HUES64 (cell line): Measurements from ENCODE around the gene HBS1L.

ENCODE experiments used
- H3K27ac ChIP-seq: 2 replicates; pipeline ENCODE4 v1.7.0; 2013; ENCODE audit warnings: low read depth, low read length, inconsistent platforms
- H3K27me3 ChIP-seq: 2 replicates; pipeline ENCODE4 v1.6.1; 2013; ENCODE audit warnings: mild to moderate bottlenecking, low read length; ENCODE audit not compliant: insufficient read depth
- H3K36me3 ChIP-seq: 2 replicates; pipeline ENCODE4 v1.6.1; 2013; ENCODE audit warnings: mild to moderate bottlenecking, low read length; ENCODE audit not compliant: insufficient read depth
- H3K4me1 ChIP-seq: 2 replicates; pipeline ENCODE4 v1.6.1; 2013; ENCODE audit warnings: mild to moderate bottlenecking, low read length, moderate library complexity; ENCODE audit not compliant: insufficient read depth
- H3K4me3 ChIP-seq: 2 replicates; pipeline ENCODE4 v1.5.1; 2013; ENCODE audit warnings: mild to moderate bottlenecking, low read length, moderate library complexity
- H3K9ac ChIP-seq: 2 replicates; pipeline ENCODE4 v1.6.1; 2013; ENCODE audit warnings: mild to moderate bottlenecking, low read depth, low read length
- H3K9me3 ChIP-seq: 2 replicates; pipeline ENCODE4 v1.6.1; 2013; ENCODE audit warnings: low read depth, low read length; ENCODE audit not compliant: insufficient read depth
- WGBS: fragments of 150-250, 120-280 bp; methylation state at CpG from one replicate; pipeline ENCODE4 v1.1.7; 2013; ENCODE audit warnings: missing lambda C conversion rate; 5-methylcytosine and 5-hydroxymethylcytosine counted together

Gene HBS1L

DNA sequence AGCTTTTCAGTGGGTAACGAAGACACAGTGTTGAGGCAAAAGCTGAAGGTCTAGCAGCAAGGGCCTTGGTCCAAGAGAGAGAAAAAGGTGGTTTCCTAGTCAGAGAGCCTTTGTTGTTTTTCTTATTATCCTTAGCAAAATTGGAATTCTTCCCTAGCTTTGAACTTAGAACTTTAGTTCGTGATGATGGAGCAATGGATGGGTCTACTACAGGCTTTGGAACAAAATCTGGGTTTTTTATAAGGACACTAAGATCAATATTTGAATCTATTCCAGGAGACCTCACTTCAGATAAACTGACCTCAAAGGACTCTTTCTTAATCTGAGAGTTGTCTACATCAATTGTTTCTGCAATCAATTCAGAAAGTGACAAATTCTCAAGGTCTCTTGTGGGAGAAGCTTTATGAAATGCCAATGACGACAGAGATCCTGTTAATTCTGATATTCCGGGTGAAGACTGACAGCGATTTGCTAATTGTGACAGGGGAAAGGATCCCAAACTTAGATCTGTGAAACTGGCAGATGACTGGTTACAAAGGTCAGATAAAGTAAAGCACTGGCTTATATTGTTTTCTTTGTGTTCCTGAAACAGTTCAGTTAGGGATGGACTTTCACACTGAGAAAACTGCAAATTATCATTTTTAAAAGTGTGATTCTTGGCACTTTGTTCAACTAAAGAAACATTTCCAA, 17.7 kb downstream of the HBS1L start:
- H3K9me3 ChIP-seq, result no peaks in the 10 kb centered on the region
- H3K9ac ChIP-seq, result no peak overlapping the region
- H3K27ac ChIP-seq, result no peak overlapping the region
- H3K27me3 ChIP-seq, result no peaks in the 10 kb centered on the region
- peaks cover 69% of the 10 kb centered on the region for H3K36me3 ChIP-seq
- 95% methylated on average over 5 of the region's 5 CpGs for WGBS
- H3K4me1 ChIP-seq, result no peaks in the 10 kb centered on the region
- H3K4me3 ChIP-seq, result no peak overlapping the region

- Histone ChIP-seq H3K36me3 (peaks cover 64% of the 10 kb centered on the region), H3K4me3 (no peak overlapping the region), H3K27ac (no peak overlapping the region), H3K9me3 (no peaks in the 10 kb centered on the region), H3K27me3 (no peaks in the 10 kb centered on the region), H3K9ac (no peak overlapping the region), H3K4me1 (no peaks in the 10 kb centered on the region)
- 97% methylated on average over 3 of the region's 3 CpGs for WGBS
Measured at GRCh38 chr6:135033238-135033637, 21.4 kb downstream of the HBS1L start.

- Histone ChIP-seq H3K9ac (no peak overlapping the region), H3K27ac (no peak overlapping the region), H3K27me3 (no peaks in the 10 kb centered on the region), H3K9me3 (no peaks in the 10 kb centered on the region), H3K36me3 (peaks cover 40% of the 10 kb centered on the region), H3K4me3 (no peak overlapping the region), H3K4me1 (peaks cover 10% of the 10 kb centered on the region)
- WGBS, result 94% methylated on average over 5 of the region's 5 CpGs
Measured at GRCh38 chr6:135030532-135031178, 24.0 kb downstream of the HBS1L start.

DNA sequence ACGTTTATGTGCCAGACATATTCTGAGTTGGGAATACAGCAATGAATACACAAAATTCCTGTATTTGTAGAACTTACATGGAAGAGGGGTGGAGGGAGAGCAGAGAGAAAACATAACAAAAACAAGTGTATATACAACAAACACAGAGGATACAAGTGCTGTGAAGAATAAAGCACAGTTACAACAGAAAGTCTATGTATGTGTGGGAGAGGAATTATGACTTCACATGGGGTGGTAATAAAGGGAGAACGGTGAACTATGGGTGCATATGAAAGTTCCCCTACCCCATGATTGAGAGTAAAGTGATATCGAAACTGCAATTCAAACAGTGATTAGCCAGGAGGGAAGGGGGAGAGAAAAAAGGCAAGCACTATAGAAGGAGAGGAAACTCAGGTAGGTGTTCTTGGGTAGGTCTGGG, 24.6 kb downstream of the HBS1L start:
- H3K27ac ChIP-seq, result no peak overlapping the region
- no peaks in the 10 kb centered on the region for H3K27me3 ChIP-seq
- H3K4me1 ChIP-seq, result peaks cover 16% of the 10 kb centered on the region
- 94% methylated on average over 3 of the region's 3 CpGs for WGBS
- H3K9ac ChIP-seq, result no peak overlapping the region
- no peak overlapping the region for H3K4me3 ChIP-seq
- peaks cover 40% of the 10 kb centered on the region for H3K36me3 ChIP-seq
- H3K9me3 ChIP-seq, result no peaks in the 10 kb centered on the region

DNA sequence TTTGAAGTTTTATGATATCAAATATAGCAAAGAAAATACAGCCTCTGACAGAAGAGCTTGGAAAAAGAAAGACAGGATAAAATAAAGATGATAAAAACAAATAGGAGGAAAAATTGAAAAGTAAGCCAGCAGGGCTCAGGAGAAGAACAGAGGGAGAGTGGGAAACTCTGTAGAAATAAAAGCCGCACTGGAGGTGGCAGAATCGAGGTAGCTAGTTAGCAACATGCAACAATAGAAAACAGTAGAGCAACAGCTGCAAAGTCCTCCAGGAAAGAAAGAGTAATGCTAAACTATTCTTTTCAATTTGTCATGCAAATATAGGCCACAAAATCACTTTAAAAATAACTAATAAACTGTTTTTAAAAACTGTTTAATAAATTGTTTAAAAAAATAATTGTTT, 28.8 kb downstream of the HBS1L start:
- no peak overlapping the region for H3K4me3 ChIP-seq
- 59% methylated on average over 2 of the region's 2 CpGs for WGBS
- H3K9ac ChIP-seq, result no peak overlapping the region
- peaks cover 12% of the 10 kb centered on the region for H3K36me3 ChIP-seq
- H3K4me1 ChIP-seq, result peaks cover 27% of the 10 kb centered on the region
- H3K9me3 ChIP-seq, result no peaks in the 10 kb centered on the region
- H3K27me3 ChIP-seq, result no peaks in the 10 kb centered on the region
- H3K27ac ChIP-seq, result peak overlapping the region; percentile 72; the same call in 1 of the 2 replicates

DNA sequence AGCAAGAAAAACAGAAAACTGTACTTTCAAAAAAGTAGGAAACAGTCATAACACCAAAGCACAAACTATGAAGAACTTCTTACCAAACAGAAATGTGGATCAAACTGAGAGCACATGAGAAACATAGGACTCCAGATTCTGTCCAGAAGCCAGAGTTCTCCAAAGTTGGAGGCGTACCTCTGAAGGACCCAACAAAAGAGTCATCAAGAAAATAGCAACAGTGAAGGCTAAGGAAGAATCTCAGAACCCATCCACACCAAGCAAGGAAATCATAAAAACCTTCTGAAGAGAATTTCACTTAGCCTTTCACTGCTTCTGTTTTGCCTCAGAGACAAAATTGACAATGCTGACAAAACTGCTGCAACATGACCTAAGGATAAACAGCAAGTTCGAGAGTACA, 29.4 kb downstream of the HBS1L start:
- WGBS, result 91% methylated on average over 2 of the region's 2 CpGs
- Histone ChIP-seq H3K27me3 (no peaks in the 10 kb centered on the region), H3K9ac (no peak overlapping the region), H3K9me3 (no peaks in the 10 kb centered on the region), H3K4me1 (peaks cover 27% of the 10 kb centered on the region), H3K27ac (peak overlapping the region; percentile 72; the same call in 1 of the 2 replicates), H3K4me3 (no peak overlapping the region), H3K36me3 (peaks cover 6% of the 10 kb centered on the region)

DNA sequence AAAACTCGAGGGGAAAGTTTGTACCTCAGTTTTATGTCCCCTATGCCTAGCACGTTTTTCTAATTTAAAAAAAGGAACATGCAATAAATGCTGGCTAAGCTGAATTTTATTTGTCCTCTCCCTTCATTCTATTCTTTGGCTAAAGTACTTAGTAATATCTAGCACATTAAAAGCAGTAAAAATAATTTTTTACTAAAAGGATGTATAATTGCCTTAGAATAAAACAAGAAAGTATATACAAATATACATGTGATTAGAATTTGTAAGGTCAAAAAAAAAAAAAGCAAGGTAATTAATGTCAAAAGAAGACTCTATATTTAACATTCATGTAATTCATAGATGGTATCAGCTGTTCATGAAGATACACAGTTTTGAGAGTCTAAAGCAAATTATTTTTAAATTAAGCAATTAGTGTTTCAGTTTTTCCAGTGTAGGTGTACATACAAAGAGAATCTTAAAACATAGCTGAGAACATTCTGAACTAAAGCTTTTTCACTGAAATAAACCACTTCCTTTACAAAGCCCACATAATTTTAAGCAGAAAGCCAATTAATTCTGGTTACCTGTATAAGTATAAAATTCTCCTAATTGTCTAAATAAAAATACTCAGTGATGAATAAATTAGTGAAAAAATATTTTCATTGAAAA, 32.4 kb downstream of the HBS1L start:
- H3K27me3 ChIP-seq, result no peaks in the 10 kb centered on the region
- H3K9ac ChIP-seq, result no peak overlapping the region
- H3K9me3 ChIP-seq, result no peaks in the 10 kb centered on the region
- WGBS, result 83% methylated on average over 2 of the region's 2 CpGs
- peaks cover 27% of the 10 kb centered on the region for H3K4me1 ChIP-seq
- no peak overlapping the region for H3K27ac ChIP-seq
- H3K4me3 ChIP-seq, result no peak overlapping the region
- no peaks in the 10 kb centered on the region for H3K36me3 ChIP-seq

DNA sequence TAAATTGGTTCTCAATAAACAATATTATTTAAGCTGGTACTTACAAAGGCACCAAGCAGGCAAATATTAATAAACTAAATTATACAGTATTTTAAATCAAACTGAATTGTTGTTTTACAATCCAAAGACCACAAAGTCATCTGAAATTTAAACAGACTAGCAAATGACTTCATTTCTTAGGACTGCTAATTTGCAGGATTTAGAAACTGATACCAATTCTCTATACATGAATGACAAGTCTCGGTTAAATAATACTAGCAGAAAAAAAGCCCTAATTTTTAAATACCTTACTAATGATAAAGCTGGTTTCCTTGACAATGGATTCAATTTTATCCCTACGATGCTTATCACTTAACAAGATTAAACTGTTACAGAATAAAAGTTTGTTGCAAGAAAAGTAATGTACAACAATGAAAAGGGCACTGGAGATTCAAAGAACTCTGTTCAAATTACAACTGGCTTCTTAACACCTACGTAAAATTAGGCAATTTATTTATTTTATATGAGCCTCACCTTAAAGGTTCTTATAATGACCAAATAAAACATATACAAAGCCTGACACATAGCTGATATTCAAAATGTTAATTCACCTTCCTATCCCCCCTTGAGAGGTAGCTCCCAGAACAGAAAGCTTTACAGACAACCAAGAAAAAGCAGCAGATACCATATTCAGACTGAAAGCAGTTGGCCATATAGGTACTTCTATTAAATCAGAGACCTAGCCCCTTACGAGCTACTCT, 33.1 kb downstream of the HBS1L start:
- no peak overlapping the region for H3K4me3 ChIP-seq
- WGBS, result 92% methylated on average over 3 of the region's 4 CpGs
- no peak overlapping the region for H3K9ac ChIP-seq
- H3K4me1 ChIP-seq, result peaks cover 24% of the 10 kb centered on the region
- H3K9me3 ChIP-seq, result no peaks in the 10 kb centered on the region
- no peak overlapping the region for H3K27ac ChIP-seq
- H3K27me3 ChIP-seq, result no peaks in the 10 kb centered on the region
- no peaks in the 10 kb centered on the region for H3K36me3 ChIP-seq

DNA sequence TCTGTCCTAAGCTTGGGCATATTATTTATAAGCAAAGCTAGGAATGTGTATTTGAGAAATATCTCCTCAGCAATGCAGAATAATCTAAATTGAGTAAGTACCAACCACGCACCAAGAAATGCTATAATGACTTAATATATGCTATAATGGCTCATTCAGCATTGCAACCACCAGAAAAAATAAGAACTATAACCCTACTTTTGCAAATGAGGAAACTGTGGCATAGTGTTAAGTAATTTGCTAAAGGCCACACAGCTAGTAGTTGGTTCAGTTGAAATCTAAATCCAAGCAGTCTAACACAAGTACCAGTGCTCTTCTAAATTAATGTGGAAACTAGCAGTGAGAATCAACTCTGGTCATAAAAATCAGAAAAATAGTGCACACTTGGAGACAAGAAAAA, 35.7 kb downstream of the HBS1L start:
- 100% methylated on average over 1 of the region's 1 CpG for WGBS
- no peaks in the 10 kb centered on the region for H3K9me3 ChIP-seq
- H3K27me3 ChIP-seq, result no peaks in the 10 kb centered on the region
- H3K9ac ChIP-seq, result no peak overlapping the region
- H3K4me1 ChIP-seq, result peaks cover 3% of the 10 kb centered on the region; the same call in 1 of the 2 replicates
- no peak overlapping the region for H3K4me3 ChIP-seq
- no peaks in the 10 kb centered on the region for H3K36me3 ChIP-seq
- no peak overlapping the region for H3K27ac ChIP-seq

DNA sequence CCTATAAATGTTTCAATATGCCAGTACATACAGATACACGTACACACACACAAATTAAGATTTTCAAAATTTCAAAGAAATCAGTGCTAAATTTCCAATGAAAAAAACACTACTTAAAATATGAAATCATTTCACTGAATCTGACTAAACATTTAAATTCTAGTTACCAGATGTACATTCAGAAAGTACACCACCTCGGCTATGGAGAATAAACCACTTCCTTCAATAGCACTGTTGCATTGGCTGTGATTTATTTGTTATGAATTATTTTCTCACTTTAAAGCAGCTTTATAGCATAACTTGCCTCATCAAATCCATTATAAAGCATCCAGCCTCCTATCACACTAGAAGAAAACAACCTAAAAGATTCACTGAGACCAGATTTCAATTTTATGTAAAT, 36.6 kb downstream of the HBS1L start:
- WGBS, result 88% methylated on average over 2 of the region's 2 CpGs
- H3K27me3 ChIP-seq, result no peaks in the 10 kb centered on the region
- no peak overlapping the region for H3K27ac ChIP-seq
- no peak overlapping the region for H3K4me3 ChIP-seq
- H3K9me3 ChIP-seq, result no peaks in the 10 kb centered on the region
- no peak overlapping the region for H3K9ac ChIP-seq
- no peaks in the 10 kb centered on the region for H3K36me3 ChIP-seq
- H3K4me1 ChIP-seq, result peaks cover 3% of the 10 kb centered on the region; the same call in 1 of the 2 replicates

DNA sequence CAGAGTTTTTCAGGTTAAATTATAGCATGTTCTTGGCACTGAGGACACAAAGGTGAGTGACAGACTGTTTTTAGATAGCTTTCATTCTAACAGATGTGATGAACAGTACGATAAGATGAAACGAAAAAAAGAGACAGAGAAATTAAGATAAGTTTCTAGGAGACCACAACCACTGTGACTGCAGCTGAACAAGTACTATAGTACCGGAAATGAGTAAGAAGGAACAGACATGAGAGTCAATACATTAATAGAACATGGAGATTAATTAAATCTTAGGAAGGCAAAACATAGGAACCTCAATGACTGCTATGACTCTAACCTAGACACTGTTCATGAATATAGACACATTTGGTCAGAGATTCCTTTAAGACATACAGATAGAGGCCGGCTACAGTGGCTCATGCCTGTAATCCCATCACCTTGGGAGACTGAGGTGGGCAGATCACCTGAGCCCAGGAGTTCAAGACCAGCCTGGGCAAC, 40.2 kb downstream of the HBS1L start:
- Histone ChIP-seq H3K36me3 (no peaks in the 10 kb centered on the region; the same call in 1 of the 2 replicates), H3K9ac (no peak overlapping the region), H3K4me3 (no peak overlapping the region), H3K4me1 (no peaks in the 10 kb centered on the region; the same call in 1 of the 2 replicates), H3K9me3 (no peaks in the 10 kb centered on the region), H3K27me3 (no peaks in the 10 kb centered on the region), H3K27ac (no peak overlapping the region)
- 98% methylated on average over 4 of the region's 4 CpGs for WGBS
